ENCODE data around the gene ACBD7. TPM values are rescaled to one million over a fixed set of nuclear protein-coding genes. Genes with fewer than 3 reads are reported as not detected.

The ACBD7 gene
- total RNA-seq (2022) (8.2 and 10.0 TPM in 2 replicates), Bru-seq, nascent RNA (percentile 46 among the genes with signal in this experiment), BruChase-seq, experiment 1, labeled RNA remaining after a 6-hour chase (percentile 51 among the genes with signal in this experiment), BruChase-seq, experiment 2, labeled RNA remaining after a 2-hour chase (percentile 46 among the genes with signal in this experiment)
- long read RNA-seq = 0 reads

DNA sequence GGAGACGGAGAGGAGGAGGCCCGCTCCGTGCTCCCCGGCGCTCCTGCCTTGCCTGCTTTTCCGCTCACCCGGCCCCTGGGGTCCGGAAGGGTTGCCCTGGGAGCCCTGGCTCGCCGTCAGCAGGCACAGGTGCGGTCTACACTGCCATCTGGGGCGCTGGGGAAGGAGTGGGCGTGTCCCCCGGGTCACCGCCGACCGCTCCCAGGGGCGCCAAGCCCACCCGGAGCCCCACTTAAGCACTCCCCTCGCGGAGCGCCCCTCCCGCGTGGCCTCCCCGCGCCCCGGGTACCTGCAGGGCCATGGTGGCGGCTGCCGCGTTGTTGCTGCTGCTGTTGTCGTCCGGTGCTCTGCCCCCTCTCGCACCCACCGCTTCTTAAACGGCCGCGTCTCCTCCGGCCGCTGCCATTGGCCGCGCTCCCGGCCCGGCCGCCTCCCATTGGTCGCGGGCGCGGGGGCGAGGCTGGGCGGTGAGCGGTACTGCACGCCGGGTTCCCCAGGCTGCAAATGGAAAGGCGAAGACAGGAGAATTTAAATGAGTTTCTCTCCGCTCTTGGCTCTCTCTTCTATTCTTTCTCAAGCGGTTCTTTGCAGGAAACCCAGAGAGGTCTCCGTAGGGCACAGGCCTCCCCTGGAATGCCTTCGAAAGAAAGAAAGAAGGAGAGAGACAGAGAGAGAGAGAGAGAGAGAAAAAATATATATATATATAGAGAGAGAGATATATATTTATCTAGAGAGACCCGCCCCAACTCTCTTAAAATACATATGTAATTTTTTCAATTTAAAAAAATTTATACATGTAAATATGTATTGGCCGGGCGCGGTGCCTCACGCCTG lies at the start of gene ACBD7:
Gene ACBD7, minus strand, starts transcription at position 349 of the 834 bp plus-strand sequence. Its CDS starts 48 bp downstream, at position 301.
- peaks cover 2% of the 10 kb centered on the region for H3K9me3 Mint-ChIP-seq (ENCODE audit: low read depth, unreplicated experiment)
- CTCF ChIA-PET = no interaction called here
- H3K27ac Mint-ChIP-seq (ENCODE audit: unreplicated experiment) = no peak within 1 kb of the TSS
- peaks cover 17% of the 10 kb centered on the region for H3K36me3 Mint-ChIP-seq (ENCODE audit: insufficient read depth, unreplicated experiment)
- H3K4me1 Mint-ChIP-seq (ENCODE audit: low read depth, unreplicated experiment) = peaks cover 6% of the 10 kb centered on the region
- peak within 1 kb of the TSS; percentile 76 for H3K4me3 Mint-ChIP-seq (ENCODE audit: low read depth, unreplicated experiment)
- BruUV-seq (replicated peaks) = no TSS peak
- DNase-seq = peak; percentile 89
- no peaks in the 10 kb centered on the region for H3K27me3 Mint-ChIP-seq (ENCODE audit: unreplicated experiment)
- intact Hi-C loops (cut with micrococcal nuclease; ENCODE audit: unreplicated experiment) = no loop called here
- TF ChIP-seq, protein P1, sequence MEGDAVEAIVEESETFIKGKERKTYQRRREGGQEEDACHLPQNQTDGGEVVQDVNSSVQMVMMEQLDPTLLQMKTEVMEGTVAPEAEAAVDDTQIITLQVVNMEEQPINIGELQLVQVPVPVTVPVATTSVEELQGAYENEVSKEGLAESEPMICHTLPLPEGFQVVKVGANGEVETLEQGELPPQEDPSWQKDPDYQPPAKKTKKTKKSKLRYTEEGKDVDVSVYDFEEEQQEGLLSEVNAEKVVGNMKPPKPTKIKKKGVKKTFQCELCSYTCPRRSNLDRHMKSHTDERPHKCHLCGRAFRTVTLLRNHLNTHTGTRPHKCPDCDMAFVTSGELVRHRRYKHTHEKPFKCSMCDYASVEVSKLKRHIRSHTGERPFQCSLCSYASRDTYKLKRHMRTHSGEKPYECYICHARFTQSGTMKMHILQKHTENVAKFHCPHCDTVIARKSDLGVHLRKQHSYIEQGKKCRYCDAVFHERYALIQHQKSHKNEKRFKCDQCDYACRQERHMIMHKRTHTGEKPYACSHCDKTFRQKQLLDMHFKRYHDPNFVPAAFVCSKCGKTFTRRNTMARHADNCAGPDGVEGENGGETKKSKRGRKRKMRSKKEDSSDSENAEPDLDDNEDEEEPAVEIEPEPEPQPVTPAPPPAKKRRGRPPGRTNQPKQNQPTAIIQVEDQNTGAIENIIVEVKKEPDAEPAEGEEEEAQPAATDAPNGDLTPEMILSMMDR (IDR thresholded peaks at IDR 0.05; ENCODE audit: unreplicated experiment) = peak; percentile 28

DNA sequence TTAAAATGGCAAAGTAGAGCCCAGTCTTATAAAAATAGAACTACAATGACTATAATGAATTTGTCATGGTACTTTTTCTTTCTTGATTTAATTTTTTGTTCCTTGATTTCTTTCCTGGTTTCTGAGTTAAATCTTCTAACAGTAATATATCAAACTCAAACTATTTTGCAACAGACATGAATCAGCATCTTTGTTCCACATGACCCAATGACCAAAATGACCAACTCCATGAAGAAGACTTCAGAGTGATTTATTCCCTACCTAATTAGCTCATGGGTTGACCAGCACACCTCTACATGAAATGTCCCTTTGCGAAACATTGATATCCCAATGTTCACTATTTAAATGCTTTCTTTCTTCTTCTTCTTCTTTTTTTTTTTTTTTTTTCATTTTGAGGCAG lies 49.1 kb upstream of the ACBD7 start:
- intact Hi-C loops (cut with micrococcal nuclease; ENCODE audit: unreplicated experiment) = no loop called here
- CTCF ChIA-PET = interaction anchor here (0.7 kb wide), 2 partner anchors 13 to 170 kb away, joined by 4 to 5 read pairs; no protein-coding TSS in a partner anchor
- TF ChIP-seq, protein P1 (IDR thresholded peaks at IDR 0.05; ENCODE audit: unreplicated experiment) = no peak
- Mint-ChIP-seq H3K27me3 (ENCODE audit: unreplicated experiment) (no peaks in the 10 kb centered on the region), H3K27ac (ENCODE audit: unreplicated experiment) (no peak overlapping the region), H3K36me3 (ENCODE audit: insufficient read depth, unreplicated experiment) (no peaks in the 10 kb centered on the region), H3K4me3 (ENCODE audit: low read depth, unreplicated experiment) (no peak overlapping the region), H3K9me3 (ENCODE audit: low read depth, unreplicated experiment) (no peaks in the 10 kb centered on the region), H3K4me1 (ENCODE audit: low read depth, unreplicated experiment) (no peaks in the 10 kb centered on the region)
- no TSS peak for BruUV-seq (replicated peaks)
- DNase-seq = no peak

DNA sequence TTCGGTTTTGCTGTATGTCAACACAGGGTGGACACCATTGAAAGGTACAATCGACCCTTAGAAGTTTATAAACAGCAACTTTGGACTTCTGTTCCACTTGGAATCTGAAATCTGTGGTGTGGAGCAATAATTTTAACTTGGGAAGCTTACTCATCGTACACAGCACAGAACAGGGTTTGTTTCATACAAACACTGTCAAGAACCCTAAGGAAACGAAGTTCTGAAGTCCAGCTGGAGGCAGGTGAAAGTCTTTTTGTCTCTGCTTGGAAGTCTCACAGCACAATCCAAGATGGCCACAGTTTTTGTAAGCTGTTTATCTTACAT lies 48.4 kb upstream of the ACBD7 start:
- no peak for DNase-seq
- BruUV-seq (replicated peaks) = no TSS peak
- Mint-ChIP-seq H3K4me1 (ENCODE audit: low read depth, unreplicated experiment) (no peaks in the 10 kb centered on the region), H3K9me3 (ENCODE audit: low read depth, unreplicated experiment) (no peaks in the 10 kb centered on the region), H3K27me3 (ENCODE audit: unreplicated experiment) (no peaks in the 10 kb centered on the region), H3K27ac (ENCODE audit: unreplicated experiment) (no peak overlapping the region), H3K36me3 (ENCODE audit: insufficient read depth, unreplicated experiment) (no peaks in the 10 kb centered on the region), H3K4me3 (ENCODE audit: low read depth, unreplicated experiment) (no peak overlapping the region)
- intact Hi-C loops (cut with micrococcal nuclease; ENCODE audit: unreplicated experiment) = no loop called here
- CTCF ChIA-PET = no interaction called here
- TF ChIP-seq, protein P1 (IDR thresholded peaks at IDR 0.05; ENCODE audit: unreplicated experiment) = no peak

DNA sequence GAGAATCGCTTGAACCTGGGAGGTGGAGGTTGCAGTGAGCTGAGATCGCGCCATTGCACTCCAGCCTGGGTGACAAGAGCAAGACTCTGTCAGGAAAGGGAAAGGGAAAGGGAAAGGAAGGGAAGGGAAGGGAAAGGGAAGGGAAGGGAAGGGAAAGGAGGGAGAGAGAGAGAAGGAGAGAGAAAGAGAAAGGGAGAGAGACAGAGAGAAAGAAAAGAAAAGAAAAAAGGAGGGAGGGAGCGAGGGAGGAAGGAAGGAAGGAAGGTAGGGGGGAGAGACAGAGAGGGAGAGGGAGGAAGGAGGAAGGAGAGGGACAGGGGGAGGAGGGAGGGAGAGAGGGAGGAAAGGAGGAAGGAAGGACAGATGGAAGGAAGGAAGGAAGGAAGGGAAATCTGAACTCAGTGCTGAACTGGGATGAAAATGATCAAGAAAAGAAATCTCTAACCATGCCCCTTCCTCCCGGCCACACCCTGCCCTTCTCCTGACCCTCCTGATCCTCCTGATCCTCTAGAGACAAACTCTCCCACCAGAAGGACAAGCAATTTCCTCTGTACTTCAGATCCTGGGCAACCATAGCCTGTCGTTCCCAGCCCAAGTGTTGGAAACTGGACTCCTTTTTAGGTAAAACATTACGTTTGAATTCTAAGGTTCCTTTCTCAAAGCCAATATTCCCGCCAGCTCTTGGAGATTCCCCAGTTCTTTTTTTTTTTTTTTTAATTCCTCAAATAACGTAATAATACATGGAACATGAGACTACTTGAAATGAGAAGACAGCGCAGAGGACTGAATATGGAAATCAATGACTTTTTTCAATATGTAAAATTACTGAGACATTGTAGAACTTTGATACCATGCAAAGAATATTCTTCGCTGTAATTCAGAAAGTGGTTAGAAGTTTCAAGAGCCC lies 47.8 kb upstream of the ACBD7 start:
- Mint-ChIP-seq H3K4me3 (ENCODE audit: low read depth, unreplicated experiment) (no peak overlapping the region), H3K9me3 (ENCODE audit: low read depth, unreplicated experiment) (no peaks in the 10 kb centered on the region), H3K36me3 (ENCODE audit: insufficient read depth, unreplicated experiment) (no peaks in the 10 kb centered on the region), H3K4me1 (ENCODE audit: low read depth, unreplicated experiment) (no peaks in the 10 kb centered on the region), H3K27me3 (ENCODE audit: unreplicated experiment) (no peaks in the 10 kb centered on the region), H3K27ac (ENCODE audit: unreplicated experiment) (no peak overlapping the region)
- CTCF ChIA-PET = no interaction called here
- BruUV-seq (replicated peaks) = no TSS peak
- TF ChIP-seq, protein P1 (IDR thresholded peaks at IDR 0.05; ENCODE audit: unreplicated experiment) = no peak
- intact Hi-C loops (cut with micrococcal nuclease; ENCODE audit: unreplicated experiment) = no loop called here
- no peak for DNase-seq

All from Calu3 (cell line).